Tibial nerve (tissue), 4 donors: ENCODE data around the gene SECISBP2. TPM values are rescaled to one million over a fixed set of nuclear protein-coding genes. Genes with fewer than 3 reads are reported as not detected.

ENCODE experiments used
- DNase-seq, 2 donors: peaks; one replicate each; pipeline ENCODE4 v3.0.0-alpha.2; 2019; ENCODE audit warnings: low spot score in 2 of 2
- H3K27ac ChIP-seq, 4 donors: fragments of 200-600 bp; sonication (generic) in 3 of 4; one replicate each; pipeline ENCODE4 v1.5.1; 2017 to 2019; ENCODE audit warnings: mild to moderate bottlenecking in 1 of 4
- H3K27me3 ChIP-seq, 2 donors: fragments of 200-600 bp; sonication (generic) in 1 of 2; one replicate each; pipeline versions ENCODE4 v1.5.1 to v1.6.0; 2017 to 2019
- H3K36me3 ChIP-seq, 3 donors: fragments of 200-600 bp; sonication (generic); one replicate each; pipeline ENCODE4 v1.5.1; 2018 to 2019
- H3K4me1 ChIP-seq, 4 donors: fragments of 200-600 bp; sonication (generic) in 3 of 4; one replicate each; pipeline ENCODE4 v1.5.1; 2017 to 2019
- H3K4me3 ChIP-seq, 4 donors: fragments of 200-600 bp; sonication (generic) in 3 of 4; one replicate each; pipeline ENCODE4 v1.5.1; 2017 to 2019; ENCODE audit warnings: mild to moderate bottlenecking in 1 of 4, moderate library complexity in 1 of 4
- H3K9me3 ChIP-seq, 4 donors: fragments of 200-600 bp; sonication (generic) in 3 of 4; one replicate each; pipeline ENCODE4 v1.5.1; 2017 to 2019
- EP300 ChIP-seq, 2 donors: sonication (generic); formaldehyde crosslinking; IDR thresholded peaks; one replicate each; pipeline ENCODE4 v1.6.1; 2017; ENCODE audit warnings: antibody characterized with exemption in 2 of 2, mild to moderate bottlenecking in 1 of 2
- POLR2A ChIP-seq, 2 donors: fragments of 450-650 bp; IDR thresholded peaks; one replicate each; pipeline ENCODE4 v1.6.1; 2017; ENCODE audit warnings: antibody characterized with exemption in 2 of 2, mild to moderate bottlenecking in 2 of 2, moderate library complexity in 2 of 2
- WGBS, 2 donors: methylation state at CpG; one replicate each; pipeline ENCODE4 v1.1.5; 2018; 5-methylcytosine and 5-hydroxymethylcytosine counted together
- total RNA-seq, 4 donors: library from RNA; depleted of rRNA; stranded (reverse); fragments of >200 nt; gene quantifications; one replicate each; pipeline ENCODE4 v1.1.0, GENCODE V29; 2016
- TF ChIP-seq, protein P1 (sequence below), 5 experiments: fragments of 200-600 bp in 3 of 5; fragments of 450-650 bp in 2 of 5; sonication (generic) in 3 of 5; IDR thresholded peaks; one replicate each; pipeline ENCODE4 v1.5.1; 2016 to 2019; ENCODE audit warnings: antibody characterized with exemption in 5 of 5, mild to moderate bottlenecking in 3 of 5, moderate library complexity in 2 of 5

The SECISBP2 gene
- total RNA-seq, 4 donors from 2014 or later = 57.7 to 77.1 (median 64.8) TPM

DNA sequence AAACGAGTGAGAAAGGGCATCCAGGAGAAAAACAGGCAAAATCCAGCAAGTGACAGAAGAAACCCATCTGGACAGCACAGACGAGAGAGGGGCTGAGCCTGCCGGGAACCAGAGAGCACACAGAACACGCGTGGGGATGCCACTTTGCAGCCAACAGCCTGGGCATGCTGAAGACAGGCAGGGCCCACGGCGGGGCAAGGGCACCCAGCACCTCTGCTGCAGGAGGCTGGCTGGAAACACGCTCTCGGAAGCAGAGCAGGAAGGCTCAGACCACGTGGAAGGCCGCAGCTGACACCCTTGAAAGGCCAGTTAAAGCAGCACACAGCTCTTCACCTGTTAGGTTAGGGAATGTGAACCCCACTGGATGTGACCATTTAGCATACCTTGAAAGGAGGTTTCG, 76.1 kb downstream of the SECISBP2 start:
- Histone ChIP-seq H3K27ac (no peak overlapping the region), H3K36me3 (peaks cover 0 to 86% (median 43%) of the 10 kb centered on the region in 3 donors), H3K27me3 (no peaks in the 10 kb centered on the region), H3K4me3 (no peak overlapping the region), H3K4me1 (no peaks in the 10 kb centered on the region), H3K9me3 (no peaks in the 10 kb centered on the region)
- no peak for DNase-seq
- 85 to 86% methylated on average over 12 of the region's 12 CpGs for WGBS, 2 donors
- TF ChIP-seq, protein P1, sequence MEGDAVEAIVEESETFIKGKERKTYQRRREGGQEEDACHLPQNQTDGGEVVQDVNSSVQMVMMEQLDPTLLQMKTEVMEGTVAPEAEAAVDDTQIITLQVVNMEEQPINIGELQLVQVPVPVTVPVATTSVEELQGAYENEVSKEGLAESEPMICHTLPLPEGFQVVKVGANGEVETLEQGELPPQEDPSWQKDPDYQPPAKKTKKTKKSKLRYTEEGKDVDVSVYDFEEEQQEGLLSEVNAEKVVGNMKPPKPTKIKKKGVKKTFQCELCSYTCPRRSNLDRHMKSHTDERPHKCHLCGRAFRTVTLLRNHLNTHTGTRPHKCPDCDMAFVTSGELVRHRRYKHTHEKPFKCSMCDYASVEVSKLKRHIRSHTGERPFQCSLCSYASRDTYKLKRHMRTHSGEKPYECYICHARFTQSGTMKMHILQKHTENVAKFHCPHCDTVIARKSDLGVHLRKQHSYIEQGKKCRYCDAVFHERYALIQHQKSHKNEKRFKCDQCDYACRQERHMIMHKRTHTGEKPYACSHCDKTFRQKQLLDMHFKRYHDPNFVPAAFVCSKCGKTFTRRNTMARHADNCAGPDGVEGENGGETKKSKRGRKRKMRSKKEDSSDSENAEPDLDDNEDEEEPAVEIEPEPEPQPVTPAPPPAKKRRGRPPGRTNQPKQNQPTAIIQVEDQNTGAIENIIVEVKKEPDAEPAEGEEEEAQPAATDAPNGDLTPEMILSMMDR (IDR thresholded peaks at IDR 0.05) = no peak
- TF ChIP-seq EP300 (IDR thresholded peaks at IDR 0.05) (no peak), POLR2A (IDR thresholded peaks at IDR 0.05) (no peak)

DNA sequence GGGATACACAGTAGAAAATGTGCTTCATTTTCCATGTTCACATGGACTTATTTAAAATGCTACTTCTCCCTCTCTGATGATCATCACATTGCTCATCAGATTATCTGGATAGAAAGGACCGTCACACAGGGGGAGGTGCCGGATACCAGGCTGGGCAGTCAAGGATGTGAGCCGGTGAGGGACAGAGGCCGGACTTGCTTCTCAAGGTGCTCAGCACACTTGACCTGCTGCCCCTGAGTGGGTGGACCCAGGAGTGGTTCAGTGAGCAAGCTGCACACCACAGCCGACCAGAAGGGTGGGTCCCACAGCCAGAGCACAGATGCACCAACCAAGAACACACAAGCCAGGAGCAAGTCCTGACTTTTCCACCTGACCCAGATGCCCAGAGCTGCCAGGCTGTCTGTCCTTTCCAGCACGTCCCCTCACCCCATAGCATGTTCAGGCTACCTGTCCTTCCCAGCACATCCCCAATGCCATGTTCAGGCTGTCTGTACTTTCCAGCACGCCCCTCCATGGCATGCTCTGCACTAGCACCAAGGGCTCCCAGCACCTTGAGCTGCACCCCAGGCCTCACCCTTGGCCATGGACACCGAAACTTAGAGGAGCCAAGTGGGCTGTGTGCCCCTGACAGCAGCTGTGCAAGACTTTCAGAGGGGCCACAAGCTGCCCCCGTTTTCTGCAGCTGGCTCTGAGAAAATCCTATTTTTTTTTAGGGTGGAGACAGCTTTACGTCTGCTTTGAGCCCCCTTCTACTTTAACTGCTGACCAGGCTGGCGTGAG, 77.8 kb downstream of the SECISBP2 start:
- WGBS, 2 donors = 83 to 88% methylated on average over 11 of the region's 11 CpGs
- Histone ChIP-seq H3K9me3 (no peaks in the 10 kb centered on the region), H3K4me3 (no peak overlapping the region), H3K36me3 (peaks cover 0 to 69% (median 32%) of the 10 kb centered on the region in 3 donors), H3K27me3 (no peaks in the 10 kb centered on the region), H3K27ac (no peak overlapping the region), H3K4me1 (no peaks in the 10 kb centered on the region)
- TF ChIP-seq, protein P1 (IDR thresholded peaks at IDR 0.05) = no peak
- TF ChIP-seq EP300 (IDR thresholded peaks at IDR 0.05) (no peak), POLR2A (IDR thresholded peaks at IDR 0.05) (no peak)
- DNase-seq = no peak

DNA sequence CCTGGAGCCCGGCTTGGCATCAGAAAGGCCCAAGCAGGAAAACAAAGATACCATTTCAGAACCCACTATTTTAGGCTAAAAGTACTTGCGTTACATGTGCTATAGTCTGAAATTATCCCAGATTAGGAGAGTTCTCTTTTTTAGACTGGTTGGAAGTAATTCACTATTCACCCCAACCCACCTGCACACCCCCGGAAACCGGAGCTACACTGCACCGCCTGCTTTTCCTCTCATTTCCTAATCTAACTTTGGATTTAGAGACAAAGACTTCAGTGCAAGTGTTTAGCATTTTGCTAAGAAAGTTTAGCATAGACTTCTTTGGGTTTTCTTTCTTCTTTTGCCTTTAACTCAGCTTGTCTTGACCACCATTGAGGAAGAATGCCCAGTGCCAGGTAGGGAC, 79.2 kb downstream of the SECISBP2 start:
- Histone ChIP-seq H3K4me3 (no peak overlapping the region), H3K27ac (no peak overlapping the region), H3K27me3 (no peaks in the 10 kb centered on the region), H3K9me3 (no peaks in the 10 kb centered on the region), H3K4me1 (no peaks in the 10 kb centered on the region), H3K36me3 (peaks cover 0 to 69% (median 28%) of the 10 kb centered on the region in 3 donors)
- no peak for DNase-seq
- 92 to 96% methylated on average over 5 of the region's 5 CpGs for WGBS, 2 donors
- TF ChIP-seq, protein P1 (IDR thresholded peaks at IDR 0.05) = no peak
- TF ChIP-seq EP300 (IDR thresholded peaks at IDR 0.05) (no peak), POLR2A (IDR thresholded peaks at IDR 0.05) (no peak)

DNA sequence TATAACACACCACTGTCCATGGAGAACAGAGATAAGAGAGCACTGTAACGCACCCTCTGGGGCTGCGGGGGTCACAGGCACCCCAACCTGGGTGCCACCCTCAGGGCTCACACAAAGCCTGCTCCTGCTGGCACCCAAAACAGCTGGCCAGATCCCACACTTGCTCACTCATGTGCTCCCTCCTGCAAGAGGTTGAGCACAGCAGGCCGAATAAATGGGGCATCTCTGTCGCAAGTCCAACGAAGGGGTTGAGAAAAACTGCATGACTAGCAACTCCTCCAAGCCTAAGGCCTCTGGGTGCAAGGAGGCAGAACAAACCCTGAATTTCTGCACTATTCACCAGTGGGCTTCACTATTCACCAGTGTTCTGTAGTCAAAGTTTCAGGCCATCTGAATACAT, 80.3 kb downstream of the SECISBP2 start:
- TF ChIP-seq POLR2A (IDR thresholded peaks at IDR 0.05) (no peak), EP300 (IDR thresholded peaks at IDR 0.05) (no peak)
- TF ChIP-seq, protein P1 (IDR thresholded peaks at IDR 0.05) = no peak
- no peaks in the 10 kb centered on the region for H3K9me3 ChIP-seq
- no peak for DNase-seq
- 73 to 83% methylated on average over 5 of the region's 5 CpGs for WGBS, 2 donors
- H3K4me1 ChIP-seq = no peaks in the 10 kb centered on the region
- peaks cover 0 to 67% (median 24%) of the 10 kb centered on the region in 3 donors for H3K36me3 ChIP-seq
- no peak overlapping the region for H3K4me3 ChIP-seq
- no peak overlapping the region for H3K27ac ChIP-seq
- no peaks in the 10 kb centered on the region for H3K27me3 ChIP-seq

DNA sequence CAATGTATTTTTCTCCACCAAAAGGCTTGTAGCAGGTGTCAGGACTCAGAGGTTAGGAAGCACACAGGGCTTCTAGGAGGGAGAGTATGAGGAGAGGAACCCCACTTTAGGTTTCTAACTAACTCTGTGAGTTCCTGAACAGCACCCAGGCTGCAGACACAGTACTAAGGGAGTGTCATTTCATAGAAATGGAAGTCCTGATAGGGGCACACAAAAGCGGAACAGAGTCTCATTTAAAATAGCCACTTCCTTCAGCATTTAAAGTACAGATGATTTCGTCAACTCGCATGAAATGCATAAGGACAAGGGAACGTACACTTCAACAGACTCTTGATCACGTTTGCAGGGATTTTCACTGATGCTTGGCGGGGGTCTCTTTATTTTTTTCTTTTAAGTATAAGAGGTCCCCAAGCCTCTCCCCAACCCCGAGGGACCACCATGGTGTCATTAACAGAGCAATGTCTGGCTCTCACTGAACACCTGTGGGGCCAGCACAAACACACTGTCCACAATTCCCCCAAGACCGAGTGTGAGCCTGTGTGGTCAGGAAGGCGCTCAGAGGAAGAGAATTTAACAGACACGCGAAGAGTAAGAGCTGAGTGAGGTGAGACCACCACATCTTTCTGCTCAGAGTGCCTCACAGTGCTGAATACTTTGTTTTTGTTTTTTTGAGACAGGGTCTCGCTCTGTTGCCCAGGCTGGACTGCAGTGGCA, 82.3 kb downstream of the SECISBP2 start:
- H3K4me1 ChIP-seq = no peaks in the 10 kb centered on the region
- H3K27me3 ChIP-seq = no peaks in the 10 kb centered on the region
- H3K9me3 ChIP-seq = no peaks in the 10 kb centered on the region
- TF ChIP-seq, protein P1 (IDR thresholded peaks at IDR 0.05) = no peak
- TF ChIP-seq EP300 (IDR thresholded peaks at IDR 0.05) = peak in 1 of 2 donors; percentile 66
- no peak for TF ChIP-seq POLR2A (IDR thresholded peaks at IDR 0.05)
- peak overlapping the region in 2 of 4 donors; percentile 2 to 24 for H3K27ac ChIP-seq
- no peak for DNase-seq
- peaks cover 0 to 66% (median 16%) of the 10 kb centered on the region in 3 donors for H3K36me3 ChIP-seq
- 78 to 84% methylated on average over 12 of the region's 12 CpGs for WGBS, 2 donors
- no peak overlapping the region for H3K4me3 ChIP-seq
